PC-3 (cell line): ENCODE results near the gene ACVR1B.

Experiments used
- CTCF ChIP-seq: fragments of 300-600 bp; sonication (generic); conservative IDR thresholded peaks from 2 replicates; pipeline ENCODE4 v1.5.1; 2017; ENCODE audit warnings: antibody characterized with exemption, low read depth, mild to moderate bottlenecking, low read length
- EZH2 ChIP-seq: fragments of 300-600 bp; sonication (generic); IDR thresholded peaks from one replicate; pipeline ENCODE4 v1.6.1; 2017; ENCODE audit warnings: antibody characterized with exemption, mild to moderate bottlenecking, low read length; ENCODE audit not compliant: unreplicated experiment
- EZH2phosphoT487 ChIP-seq: fragments of 300-600 bp; sonication (generic); IDR thresholded peaks from 2 replicates; pipeline ENCODE4 v1.6.1; 2018; ENCODE audit warnings: mild to moderate bottlenecking, antibody characterized with exemption, low read length, borderline replicate concordance

DNA sequence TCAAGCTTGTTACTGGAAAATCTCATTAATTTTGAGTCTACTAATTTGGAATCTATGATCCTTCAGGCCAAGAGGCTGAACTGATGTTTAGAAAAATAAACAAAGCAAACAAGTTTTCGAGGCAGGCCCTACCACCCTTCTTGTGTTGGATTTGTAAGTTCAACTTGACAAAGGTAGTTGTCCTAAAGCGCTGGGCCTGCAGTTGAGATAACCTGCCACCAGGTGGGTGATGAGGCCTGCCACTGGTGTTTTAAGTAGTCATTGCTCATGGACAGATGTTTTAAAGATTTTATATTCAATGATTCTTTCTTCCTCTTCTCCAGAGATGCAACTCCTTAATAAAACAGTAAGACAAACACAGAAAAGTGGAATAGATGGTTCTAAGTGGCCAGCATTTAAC lies 24.8 kb upstream of the ACVR1B start:
- peak; percentile 71 for TF ChIP-seq CTCF
- TF ChIP-seq EZH2, result no peak
- no peak for TF ChIP-seq EZH2phosphoT487
